ENCODE data around the gene NIM1K.
"Not testable (repeated sequence)": the region's sequence is repeated elsewhere in the genome, so short reads cannot be mapped to it uniquely, and the experiment has no call there.

The NIM1K gene

GRCh38 chr5:43256261-43256966 lies 64.4 kb downstream of the NIM1K start:
- no CpG with 5 or more reads among the region's 2 CpGs for WGBS (ENCODE audit: extremely low coverage, insufficient coverage, insufficient read length)
- no peaks in the 10 kb centered on the region for H3K9me3 ChIP-seq (ENCODE audit: insufficient read depth, low read depth, low read length)

GRCh38 chr5:43258116-43258515 lies 66.1 kb downstream of the NIM1K start:
- WGBS (ENCODE audit: extremely low coverage, insufficient coverage, insufficient read length), result no CpG with 5 or more reads among the region's 1 CpG
- no peaks in the 10 kb centered on the region for H3K79me1 ChIP-seq (ENCODE audit: low read length)
- no peaks in the 10 kb centered on the region for H3K4me1 ChIP-seq (ENCODE audit: control insufficient read depth in 1 of 2, insufficient read depth in 2 of 2, low read length in 2 of 2)
- H3K23ac ChIP-seq (ENCODE audit: low read length), result no peak overlapping the region
- no peaks in the 10 kb centered on the region for H3K36me3 ChIP-seq (ENCODE audit: control insufficient read depth in 1 of 2, insufficient read depth in 2 of 2, low read length in 2 of 2)
- H3K9ac ChIP-seq (ENCODE audit: low read length), result no peak overlapping the region
- H4K91ac ChIP-seq (ENCODE audit: low read depth, low read length), result no peak overlapping the region
- no peak overlapping the region for H3K4ac ChIP-seq (ENCODE audit: low read depth, low read length)
- H2BK12ac ChIP-seq (ENCODE audit: low read length), result no peak overlapping the region
- H3K9me3 ChIP-seq (ENCODE audit: insufficient read depth, low read depth, low read length), result no peaks in the 10 kb centered on the region
- no peak overlapping the region for H3K4me2 ChIP-seq (ENCODE audit: low read length)
- H3K27ac ChIP-seq (ENCODE audit: low read depth, low read length), result no peak overlapping the region
- H3K4me3 ChIP-seq (ENCODE audit: low read depth, low read length), result no peak overlapping the region
- H2BK5ac ChIP-seq (ENCODE audit: low read depth, low read length, poor library complexity), result no peak overlapping the region
- no peak overlapping the region for H2AFZ ChIP-seq (ENCODE audit: insufficient read depth, low read length, poor library complexity)
- no peak overlapping the region for H4K12ac ChIP-seq (ENCODE audit: low read depth, low read length)
- peak in 1 of 2 donors; percentile 34 for DNase-seq
- H4K8ac ChIP-seq (ENCODE audit: low read depth, low read length), result no peak overlapping the region
- no peak overlapping the region for H3K18ac ChIP-seq (ENCODE audit: low read length)
- no peak overlapping the region for H2BK120ac ChIP-seq (ENCODE audit: insufficient read depth, low read length, poor library complexity)
- no peaks in the 10 kb centered on the region for H3K27me3 ChIP-seq (ENCODE audit: insufficient read depth, low read length)
- H2AK5ac ChIP-seq (ENCODE audit: low read length), result no peak overlapping the region
- no peak overlapping the region for H3K14ac ChIP-seq (ENCODE audit: low read length)
- no peaks in the 10 kb centered on the region for H3K79me2 ChIP-seq (ENCODE audit: control insufficient read depth, insufficient read depth, low read length, poor library complexity)

More at GRCh38 chr5:43256261-43256966, 64.4 kb downstream of the NIM1K start:
- Histone ChIP-seq H3K27me3 (ENCODE audit: insufficient read depth, low read length) (no peaks in the 10 kb centered on the region), H2BK120ac (ENCODE audit: insufficient read depth, low read length, poor library complexity) (no peak overlapping the region), H3K79me1 (ENCODE audit: low read length) (no peaks in the 10 kb centered on the region), H3K23ac (ENCODE audit: low read length) (no peak overlapping the region), H3K4me1 (ENCODE audit: control insufficient read depth in 1 of 2, insufficient read depth in 2 of 2, low read length in 2 of 2) (no peaks in the 10 kb centered on the region), H3K4me3 (ENCODE audit: low read depth, low read length) (no peak overlapping the region), H2AK5ac (ENCODE audit: low read length) (no peak overlapping the region), H3K27ac (ENCODE audit: low read depth, low read length) (no peak overlapping the region), H3K4ac (ENCODE audit: low read depth, low read length) (no peak overlapping the region), H3K79me2 (ENCODE audit: control insufficient read depth, insufficient read depth, low read length, poor library complexity) (no peaks in the 10 kb centered on the region), H4K91ac (ENCODE audit: low read depth, low read length) (no peak overlapping the region), H4K8ac (ENCODE audit: low read depth, low read length) (no peak overlapping the region), H2AFZ (ENCODE audit: insufficient read depth, low read length, poor library complexity) (no peak overlapping the region), H3K14ac (ENCODE audit: low read length) (no peak overlapping the region), H3K9ac (ENCODE audit: low read length) (no peak overlapping the region), H3K36me3 (ENCODE audit: control insufficient read depth in 1 of 2, insufficient read depth in 2 of 2, low read length in 2 of 2) (no peaks in the 10 kb centered on the region), H2BK12ac (ENCODE audit: low read length) (no peak overlapping the region), H4K12ac (ENCODE audit: low read depth, low read length) (no peak overlapping the region), H3K4me2 (ENCODE audit: low read length) (no peak overlapping the region), H2BK5ac (ENCODE audit: low read depth, low read length, poor library complexity) (no peak overlapping the region), H3K18ac (ENCODE audit: low read length) (no peak overlapping the region)
- no peak for DNase-seq

GRCh38 chr5:43262269-43262668 lies 70.2 kb downstream of the NIM1K start:
- H3K27ac ChIP-seq (ENCODE audit: low read depth, low read length); H3K79me1 ChIP-seq (ENCODE audit: low read length); H3K9me3 ChIP-seq (ENCODE audit: insufficient read depth, low read depth, low read length); H3K4me3 ChIP-seq (ENCODE audit: low read depth, low read length); H2BK12ac ChIP-seq (ENCODE audit: low read length); H4K91ac ChIP-seq (ENCODE audit: low read depth, low read length); H3K4me2 ChIP-seq (ENCODE audit: low read length); H2AK5ac ChIP-seq (ENCODE audit: low read length); H3K79me2 ChIP-seq (ENCODE audit: control insufficient read depth, insufficient read depth, low read length, poor library complexity); DNase-seq; H3K14ac ChIP-seq (ENCODE audit: low read length); H3K4ac ChIP-seq (ENCODE audit: low read depth, low read length); H3K27me3 ChIP-seq (ENCODE audit: insufficient read depth, low read length); H4K8ac ChIP-seq (ENCODE audit: low read depth, low read length); H2BK5ac ChIP-seq (ENCODE audit: low read depth, low read length, poor library complexity); H3K18ac ChIP-seq (ENCODE audit: low read length); H3K4me1 ChIP-seq (ENCODE audit: control insufficient read depth in 1 of 2, insufficient read depth in 2 of 2, low read length in 2 of 2); H2BK120ac ChIP-seq (ENCODE audit: insufficient read depth, low read length, poor library complexity); H3K23ac ChIP-seq (ENCODE audit: low read length); H4K12ac ChIP-seq (ENCODE audit: low read depth, low read length); H3K9ac ChIP-seq (ENCODE audit: low read length); H2AFZ ChIP-seq (ENCODE audit: insufficient read depth, low read length, poor library complexity); H3K36me3 ChIP-seq (ENCODE audit: control insufficient read depth in 1 of 2, insufficient read depth in 2 of 2, low read length in 2 of 2): not testable (repeated sequence)
- no CpG with 5 or more reads among the region's 2 CpGs for WGBS (ENCODE audit: extremely low coverage, insufficient coverage, insufficient read length)

GRCh38 chr5:43268188-43268820 lies 76.3 kb downstream of the NIM1K start:
- Histone ChIP-seq H3K4ac (ENCODE audit: low read depth, low read length) (no peak overlapping the region), H4K12ac (ENCODE audit: low read depth, low read length) (no peak overlapping the region), H4K8ac (ENCODE audit: low read depth, low read length) (no peak overlapping the region), H3K18ac (ENCODE audit: low read length) (no peak overlapping the region), H3K36me3 (ENCODE audit: control insufficient read depth in 1 of 2, insufficient read depth in 2 of 2, low read length in 2 of 2) (no peaks in the 10 kb centered on the region), H3K23ac (ENCODE audit: low read length) (no peak overlapping the region), H3K9me3 (ENCODE audit: insufficient read depth, low read depth, low read length) (peaks cover 1% of the 10 kb centered on the region), H4K91ac (ENCODE audit: low read depth, low read length) (no peak overlapping the region), H2BK12ac (ENCODE audit: low read length) (no peak overlapping the region), H3K4me1 (ENCODE audit: control insufficient read depth in 1 of 2, insufficient read depth in 2 of 2, low read length in 2 of 2) (no peaks in the 10 kb centered on the region), H3K79me1 (ENCODE audit: low read length) (no peaks in the 10 kb centered on the region), H3K27me3 (ENCODE audit: insufficient read depth, low read length) (no peaks in the 10 kb centered on the region), H3K9ac (ENCODE audit: low read length) (no peak overlapping the region), H3K14ac (ENCODE audit: low read length) (no peak overlapping the region), H2AK5ac (ENCODE audit: low read length) (no peak overlapping the region), H2AFZ (ENCODE audit: insufficient read depth, low read length, poor library complexity) (no peak overlapping the region), H3K79me2 (ENCODE audit: control insufficient read depth, insufficient read depth, low read length, poor library complexity) (no peaks in the 10 kb centered on the region), H2BK120ac (ENCODE audit: insufficient read depth, low read length, poor library complexity) (no peak overlapping the region), H2BK5ac (ENCODE audit: low read depth, low read length, poor library complexity) (no peak overlapping the region), H3K27ac (ENCODE audit: low read depth, low read length) (no peak overlapping the region), H3K4me3 (ENCODE audit: low read depth, low read length) (no peak overlapping the region), H3K4me2 (ENCODE audit: low read length) (no peak overlapping the region)
- DNase-seq, result no peak
- WGBS (ENCODE audit: extremely low coverage, insufficient coverage, insufficient read length), result no CpG with 5 or more reads among the region's 1 CpG

Data from trophoblast cell (in vitro differentiated cells and primary cell).